Chondrocyte (in vitro differentiated cells): ENCODE results near the gene CDIPT. TPM values are rescaled to one million over a fixed set of nuclear protein-coding genes. Genes with fewer than 3 reads are reported as not detected.
A peak's percentile ranks its signal among the peaks of the same experiment; 100 is the strongest.

Experiments used
- DNase-seq: peaks from one replicate; pipeline ENCODE4 v3.0.0; 2021; ENCODE audit warnings: mixed read lengths, low spot score
- H3K27ac Mint-ChIP-seq: one replicate; pipeline ENCODE4 v1.8.0; 2021; ENCODE audit warnings: mild to moderate bottlenecking, moderate library complexity, mixed read lengths; ENCODE audit not compliant: unreplicated experiment
- H3K27me3 Mint-ChIP-seq: 2 replicates; pipeline ENCODE4 v1.8.0; 2021; ENCODE audit warnings: low read depth, mixed read lengths
- H3K36me3 Mint-ChIP-seq: 2 replicates; pipeline ENCODE4 v1.8.0; 2021; ENCODE audit warnings: low read depth, mixed read lengths
- H3K4me1 Mint-ChIP-seq: 2 replicates; pipeline ENCODE4 v1.8.0; 2021; ENCODE audit warnings: low read depth, mild to moderate bottlenecking, mixed read lengths
- H3K4me3 Mint-ChIP-seq: one replicate; pipeline ENCODE4 v1.8.0; 2021; ENCODE audit warnings: mild to moderate bottlenecking, moderate library complexity, mixed read lengths; ENCODE audit not compliant: unreplicated experiment
- H3K9me3 Mint-ChIP-seq: 2 replicates; pipeline ENCODE4 v1.8.0; 2021; ENCODE audit warnings: low read depth, mixed read lengths
- total RNA-seq: library from RNA; stranded (reverse); gene quantifications from 3 replicates; pipeline ENCODE4 v1.2.1, GENCODE V29; 2021
- TF ChIP-seq, protein P1 (sequence below): fragments of 200-600 bp; sonication (generic); IDR thresholded peaks from 2 replicates; pipeline ENCODE4 v1.5.0; 2021; ENCODE audit warnings: antibody characterized with exemption, mild to moderate bottlenecking, moderate library complexity

The CDIPT gene
- total RNA-seq, 1 donor from 2014 or later = 79.7 TPM

DNA sequence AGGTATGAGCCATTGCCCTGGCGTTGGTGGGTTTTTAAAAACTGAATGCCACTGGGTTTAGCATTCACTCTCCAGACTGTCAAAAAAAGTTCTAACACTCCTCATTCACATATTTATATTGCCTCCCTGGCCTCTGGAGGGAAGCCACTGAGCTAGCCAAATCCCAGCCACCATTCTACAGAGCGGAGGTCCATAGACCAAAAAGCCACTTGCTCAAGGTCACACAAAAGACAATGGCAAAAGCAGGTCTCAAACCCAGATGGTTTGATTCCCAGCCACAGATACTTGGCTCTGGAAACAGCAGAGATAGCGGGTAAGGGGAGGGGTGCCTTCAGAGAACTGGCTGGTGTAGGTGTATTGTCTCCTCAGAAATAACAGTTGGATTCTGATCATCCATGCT lies 18.0 kb upstream of the CDIPT start:
- DNase-seq = no peak
- Mint-ChIP-seq H3K27ac (no peak overlapping the region), H3K36me3 (peaks cover 8% of the 10 kb centered on the region), H3K27me3 (peaks cover 22% of the 10 kb centered on the region), H3K9me3 (no peaks in the 10 kb centered on the region), H3K4me3 (no peak overlapping the region), H3K4me1 (peaks cover 10% of the 10 kb centered on the region)
- TF ChIP-seq, protein P1, sequence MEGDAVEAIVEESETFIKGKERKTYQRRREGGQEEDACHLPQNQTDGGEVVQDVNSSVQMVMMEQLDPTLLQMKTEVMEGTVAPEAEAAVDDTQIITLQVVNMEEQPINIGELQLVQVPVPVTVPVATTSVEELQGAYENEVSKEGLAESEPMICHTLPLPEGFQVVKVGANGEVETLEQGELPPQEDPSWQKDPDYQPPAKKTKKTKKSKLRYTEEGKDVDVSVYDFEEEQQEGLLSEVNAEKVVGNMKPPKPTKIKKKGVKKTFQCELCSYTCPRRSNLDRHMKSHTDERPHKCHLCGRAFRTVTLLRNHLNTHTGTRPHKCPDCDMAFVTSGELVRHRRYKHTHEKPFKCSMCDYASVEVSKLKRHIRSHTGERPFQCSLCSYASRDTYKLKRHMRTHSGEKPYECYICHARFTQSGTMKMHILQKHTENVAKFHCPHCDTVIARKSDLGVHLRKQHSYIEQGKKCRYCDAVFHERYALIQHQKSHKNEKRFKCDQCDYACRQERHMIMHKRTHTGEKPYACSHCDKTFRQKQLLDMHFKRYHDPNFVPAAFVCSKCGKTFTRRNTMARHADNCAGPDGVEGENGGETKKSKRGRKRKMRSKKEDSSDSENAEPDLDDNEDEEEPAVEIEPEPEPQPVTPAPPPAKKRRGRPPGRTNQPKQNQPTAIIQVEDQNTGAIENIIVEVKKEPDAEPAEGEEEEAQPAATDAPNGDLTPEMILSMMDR = no peak

DNA sequence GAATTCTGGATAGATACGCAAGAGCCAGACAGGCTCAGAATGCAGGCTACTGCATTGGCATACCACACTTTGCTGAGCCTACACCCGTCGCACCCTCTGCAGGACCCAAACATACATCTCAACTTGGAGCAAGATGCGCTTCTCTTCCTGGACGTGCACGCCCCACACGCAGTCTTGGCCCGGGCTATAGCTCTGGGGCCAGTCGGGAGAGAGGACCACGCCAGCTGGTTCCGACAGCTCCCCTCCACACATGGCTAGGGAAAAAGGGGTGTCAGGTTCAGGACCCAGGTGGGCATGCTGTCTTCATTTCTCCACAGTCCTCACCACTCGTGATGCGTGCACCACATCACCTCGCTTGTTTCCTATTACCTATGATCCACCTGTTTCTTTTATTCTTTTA lies 15.1 kb upstream of the CDIPT start:
- H3K4me1 Mint-ChIP-seq = peaks cover 10% of the 10 kb centered on the region
- H3K36me3 Mint-ChIP-seq = peaks cover 7% of the 10 kb centered on the region
- no peak overlapping the region for H3K27ac Mint-ChIP-seq
- DNase-seq = no peak
- TF ChIP-seq, protein P1 = no peak
- no peak overlapping the region for H3K4me3 Mint-ChIP-seq
- peaks cover 23% of the 10 kb centered on the region for H3K27me3 Mint-ChIP-seq
- H3K9me3 Mint-ChIP-seq = no peaks in the 10 kb centered on the region

DNA sequence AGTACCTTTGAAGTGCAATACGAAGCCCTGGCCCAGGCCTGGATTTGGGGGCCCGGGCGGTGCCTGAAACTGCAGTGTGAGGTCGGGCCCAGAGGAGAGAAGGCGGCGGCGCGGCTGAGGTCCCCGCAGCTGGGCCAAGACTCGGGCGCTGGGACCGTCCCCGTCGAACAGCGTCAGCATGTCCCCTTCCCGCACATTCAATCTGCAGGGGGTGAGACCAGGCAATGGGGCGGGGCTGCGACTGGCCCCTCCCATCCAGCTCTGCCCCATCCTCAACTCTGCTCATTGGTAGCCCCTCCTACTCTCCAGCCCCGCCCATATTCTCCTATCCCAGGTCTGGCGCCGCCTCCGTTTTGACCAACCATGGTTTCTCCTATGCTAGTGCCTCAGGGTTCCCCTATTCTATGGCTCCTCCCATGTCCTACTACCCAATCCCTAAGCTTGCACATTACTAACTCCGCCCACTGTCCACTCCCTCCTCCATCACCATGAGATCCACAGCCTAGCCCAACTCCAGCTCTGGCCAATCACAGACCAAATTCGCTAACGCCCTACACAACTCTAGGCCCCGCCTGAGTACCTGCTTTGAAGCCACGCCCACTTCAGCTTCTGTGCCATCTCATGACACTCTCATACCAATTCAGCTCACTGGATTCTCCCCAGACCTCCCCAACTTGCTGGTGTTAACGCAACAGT lies 14.4 kb upstream of the CDIPT start:
- TF ChIP-seq, protein P1 = no peak
- Mint-ChIP-seq H3K36me3 (peaks cover 5% of the 10 kb centered on the region), H3K4me3 (peak overlapping the region; percentile 17), H3K4me1 (peaks cover 10% of the 10 kb centered on the region), H3K9me3 (no peaks in the 10 kb centered on the region), H3K27me3 (peaks cover 23% of the 10 kb centered on the region), H3K27ac (no peak overlapping the region)
- DNase-seq = no peak

DNA sequence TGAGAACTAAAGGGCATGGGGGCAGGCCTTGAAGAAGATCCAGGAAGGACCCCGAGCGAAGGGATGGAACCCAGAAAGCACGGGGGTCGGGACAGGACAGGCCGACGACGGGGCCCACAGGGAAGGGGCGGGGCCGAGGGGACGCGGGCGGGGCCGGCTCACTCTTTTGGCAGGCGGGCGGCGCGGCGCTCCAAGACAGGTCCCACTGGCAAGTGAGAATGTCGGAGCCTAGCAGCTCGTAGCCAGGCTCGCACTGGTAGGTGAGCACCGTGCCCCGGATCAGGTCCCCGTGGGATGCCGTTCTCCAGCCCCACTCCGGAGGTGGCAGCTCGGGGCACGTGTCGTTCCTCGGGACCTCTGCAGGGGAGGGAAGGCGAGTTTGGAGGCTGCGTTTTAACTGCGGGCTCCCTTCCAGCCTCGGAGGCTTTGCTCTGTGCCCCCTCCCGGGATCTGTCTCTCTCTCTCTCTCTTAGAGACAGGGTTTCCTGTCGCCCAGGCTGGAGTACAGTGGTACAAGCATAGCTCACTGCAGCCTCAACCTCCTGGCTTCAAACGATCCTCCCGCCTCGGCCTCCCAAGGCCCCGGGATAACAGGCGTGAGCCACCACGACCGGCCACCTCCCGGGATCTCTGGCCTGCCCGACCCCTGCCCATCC lies 13.7 kb upstream of the CDIPT start:
- no peaks in the 10 kb centered on the region for H3K9me3 Mint-ChIP-seq
- H3K36me3 Mint-ChIP-seq = peaks cover 5% of the 10 kb centered on the region
- H3K27ac Mint-ChIP-seq = no peak overlapping the region
- no peak for DNase-seq
- H3K4me1 Mint-ChIP-seq = peaks cover 10% of the 10 kb centered on the region
- H3K27me3 Mint-ChIP-seq = peaks cover 23% of the 10 kb centered on the region
- H3K4me3 Mint-ChIP-seq = peak overlapping the region; percentile 50
- TF ChIP-seq, protein P1 = no peak

DNA sequence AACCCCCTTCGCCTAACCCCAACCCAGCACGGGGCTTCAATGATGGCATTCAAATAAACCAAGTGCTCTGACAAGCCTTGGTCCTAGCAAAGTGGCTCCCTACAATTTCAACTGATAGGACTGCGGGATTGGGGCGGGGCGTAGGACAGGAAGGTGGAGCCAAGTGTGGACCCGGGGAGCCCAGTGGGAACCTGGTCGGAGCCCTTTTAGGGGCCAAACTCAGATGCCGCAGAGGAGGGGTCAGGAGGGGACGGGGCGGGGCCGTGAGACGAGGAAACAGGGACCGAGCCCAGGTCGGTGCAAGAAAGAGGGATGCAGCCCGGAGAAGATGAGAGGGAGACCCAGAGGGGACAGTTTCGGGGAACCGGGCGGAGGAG lies 13.2 kb upstream of the CDIPT start:
- TF ChIP-seq, protein P1 = no peak
- Mint-ChIP-seq H3K4me3 (no peak overlapping the region), H3K4me1 (peaks cover 10% of the 10 kb centered on the region)

More for the DNA sequence above, 13.2 kb upstream of the CDIPT start:
- H3K27ac Mint-ChIP-seq = no peak overlapping the region
- H3K9me3 Mint-ChIP-seq = no peaks in the 10 kb centered on the region
- peaks cover 5% of the 10 kb centered on the region for H3K36me3 Mint-ChIP-seq
- H3K27me3 Mint-ChIP-seq = peaks cover 23% of the 10 kb centered on the region
- DNase-seq = no peak
